ENCODE results near the gene FUT3.
"Not testable (repeated sequence)": the region's sequence is repeated elsewhere in the genome, so short reads cannot be mapped to it uniquely, and the experiment has no call there.

FUT3 gene

DNA sequence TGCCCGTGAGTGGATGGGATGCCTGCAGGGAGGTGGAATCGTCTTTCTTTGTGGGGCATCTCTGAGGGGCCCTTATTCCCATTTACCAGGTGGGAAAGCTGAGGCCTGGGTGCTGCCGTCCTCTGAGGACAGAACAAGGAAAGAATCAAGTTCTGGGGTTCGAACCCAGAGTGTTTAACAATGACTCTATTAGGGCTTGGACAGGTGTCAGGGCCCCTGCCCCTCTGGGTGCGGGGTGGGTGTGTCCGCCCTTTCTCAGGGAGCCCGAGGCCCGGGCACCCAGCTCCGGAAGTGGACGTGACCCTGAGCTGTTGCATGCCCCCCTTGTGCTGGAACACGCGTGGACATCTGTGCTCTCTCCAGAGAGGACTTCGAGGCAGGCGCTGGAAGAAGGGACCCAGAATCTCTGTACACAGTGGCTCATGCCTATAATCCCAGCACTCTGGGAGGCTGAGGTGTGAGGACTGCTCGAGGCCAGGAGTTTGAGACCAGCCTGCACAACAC lies 41.6 kb upstream of the FUT3 start:
- no peak overlapping the region for H3K4me3 ChIP-seq (ENCODE audit: low read depth, low read length)
- no peak overlapping the region for H3K27ac ChIP-seq
- no peaks in the 10 kb centered on the region for H3K27me3 ChIP-seq (ENCODE audit: insufficient read depth, low read depth, severe bottlenecking)
- no peak for DNase-seq
- H3K36me3 ChIP-seq = peaks cover 22% of the 10 kb centered on the region
- H3K9me3 ChIP-seq (ENCODE audit: severe bottlenecking) = no peaks in the 10 kb centered on the region
- TF ChIP-seq, protein P1, sequence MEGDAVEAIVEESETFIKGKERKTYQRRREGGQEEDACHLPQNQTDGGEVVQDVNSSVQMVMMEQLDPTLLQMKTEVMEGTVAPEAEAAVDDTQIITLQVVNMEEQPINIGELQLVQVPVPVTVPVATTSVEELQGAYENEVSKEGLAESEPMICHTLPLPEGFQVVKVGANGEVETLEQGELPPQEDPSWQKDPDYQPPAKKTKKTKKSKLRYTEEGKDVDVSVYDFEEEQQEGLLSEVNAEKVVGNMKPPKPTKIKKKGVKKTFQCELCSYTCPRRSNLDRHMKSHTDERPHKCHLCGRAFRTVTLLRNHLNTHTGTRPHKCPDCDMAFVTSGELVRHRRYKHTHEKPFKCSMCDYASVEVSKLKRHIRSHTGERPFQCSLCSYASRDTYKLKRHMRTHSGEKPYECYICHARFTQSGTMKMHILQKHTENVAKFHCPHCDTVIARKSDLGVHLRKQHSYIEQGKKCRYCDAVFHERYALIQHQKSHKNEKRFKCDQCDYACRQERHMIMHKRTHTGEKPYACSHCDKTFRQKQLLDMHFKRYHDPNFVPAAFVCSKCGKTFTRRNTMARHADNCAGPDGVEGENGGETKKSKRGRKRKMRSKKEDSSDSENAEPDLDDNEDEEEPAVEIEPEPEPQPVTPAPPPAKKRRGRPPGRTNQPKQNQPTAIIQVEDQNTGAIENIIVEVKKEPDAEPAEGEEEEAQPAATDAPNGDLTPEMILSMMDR (IDR thresholded peaks at IDR 0.05; ENCODE audit: low read depth, low read length) = no peak

GRCh38 chr19:5891938-5892771 lies 40.9 kb upstream of the FUT3 start:
- peak; percentile 70 for DNase-seq
- Histone ChIP-seq H3K4me3 (ENCODE audit: low read depth, low read length) (no peak overlapping the region), H3K27ac (no peak overlapping the region; the same call in 1 of the 2 replicates), H3K27me3 (ENCODE audit: insufficient read depth, low read depth, severe bottlenecking) (no peaks in the 10 kb centered on the region), H3K36me3 (peaks cover 22% of the 10 kb centered on the region), H3K9me3 (ENCODE audit: severe bottlenecking) (no peaks in the 10 kb centered on the region)
- TF ChIP-seq, protein P1 (IDR thresholded peaks at IDR 0.05; ENCODE audit: low read depth, low read length) = peak; percentile 95

DNA sequence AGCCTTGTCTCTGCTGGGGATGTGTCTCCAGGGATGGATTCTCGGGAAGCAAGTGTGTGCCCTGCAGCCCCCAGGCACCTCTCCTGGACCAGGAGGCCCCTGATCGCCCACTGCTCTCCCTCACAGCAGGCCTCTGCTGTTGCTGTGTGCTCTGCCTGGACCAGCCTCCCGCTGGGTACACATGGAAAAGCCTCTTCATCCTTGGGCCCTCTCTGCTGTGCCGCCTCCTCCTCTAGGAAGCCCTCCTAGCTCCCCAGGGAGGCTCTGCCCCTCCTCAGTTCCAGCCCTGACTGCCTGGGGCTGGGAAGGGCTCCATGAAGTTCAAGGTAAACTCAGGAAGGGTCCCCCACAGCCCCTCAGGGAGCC lies 40.3 kb upstream of the FUT3 start:
- no peak overlapping the region for H3K4me3 ChIP-seq (ENCODE audit: low read depth, low read length)
- H3K27ac ChIP-seq = no peak overlapping the region
- TF ChIP-seq, protein P1 (IDR thresholded peaks at IDR 0.05; ENCODE audit: low read depth, low read length) = no peak
- H3K9me3 ChIP-seq (ENCODE audit: severe bottlenecking) = no peaks in the 10 kb centered on the region
- H3K36me3 ChIP-seq = peaks cover 20% of the 10 kb centered on the region
- no peaks in the 10 kb centered on the region for H3K27me3 ChIP-seq (ENCODE audit: insufficient read depth, low read depth, severe bottlenecking)
- no peak for DNase-seq

- H3K4me3 ChIP-seq (ENCODE audit: low read depth, low read length) = no peak overlapping the region
These were observed 38.9 kb upstream of the FUT3 start for GRCh38 chr19:5890099-5890498.

GRCh38 chr19:5889288-5889971 lies 38.2 kb upstream of the FUT3 start:
- Histone ChIP-seq H3K27ac (no peak overlapping the region), H3K4me3 (ENCODE audit: low read depth, low read length) (no peak overlapping the region), H3K27me3 (ENCODE audit: insufficient read depth, low read depth, severe bottlenecking) (no peaks in the 10 kb centered on the region), H3K36me3 (peaks cover under 1% of the 10 kb centered on the region; the same call in 1 of the 2 replicates), H3K9me3 (ENCODE audit: severe bottlenecking) (no peaks in the 10 kb centered on the region)
- TF ChIP-seq, protein P1 (IDR thresholded peaks at IDR 0.05; ENCODE audit: low read depth, low read length) = no peak
- no peak for DNase-seq

More at GRCh38 chr19:5890099-5890498, 38.9 kb upstream of the FUT3 start:
- H3K9me3 ChIP-seq (ENCODE audit: severe bottlenecking) = no peaks in the 10 kb centered on the region
- H3K27me3 ChIP-seq (ENCODE audit: insufficient read depth, low read depth, severe bottlenecking) = no peaks in the 10 kb centered on the region
- no peak overlapping the region for H3K27ac ChIP-seq
- TF ChIP-seq, protein P1 (IDR thresholded peaks at IDR 0.05; ENCODE audit: low read depth, low read length) = no peak
- no peak for DNase-seq
- peaks cover 7% of the 10 kb centered on the region for H3K36me3 ChIP-seq

DNA sequence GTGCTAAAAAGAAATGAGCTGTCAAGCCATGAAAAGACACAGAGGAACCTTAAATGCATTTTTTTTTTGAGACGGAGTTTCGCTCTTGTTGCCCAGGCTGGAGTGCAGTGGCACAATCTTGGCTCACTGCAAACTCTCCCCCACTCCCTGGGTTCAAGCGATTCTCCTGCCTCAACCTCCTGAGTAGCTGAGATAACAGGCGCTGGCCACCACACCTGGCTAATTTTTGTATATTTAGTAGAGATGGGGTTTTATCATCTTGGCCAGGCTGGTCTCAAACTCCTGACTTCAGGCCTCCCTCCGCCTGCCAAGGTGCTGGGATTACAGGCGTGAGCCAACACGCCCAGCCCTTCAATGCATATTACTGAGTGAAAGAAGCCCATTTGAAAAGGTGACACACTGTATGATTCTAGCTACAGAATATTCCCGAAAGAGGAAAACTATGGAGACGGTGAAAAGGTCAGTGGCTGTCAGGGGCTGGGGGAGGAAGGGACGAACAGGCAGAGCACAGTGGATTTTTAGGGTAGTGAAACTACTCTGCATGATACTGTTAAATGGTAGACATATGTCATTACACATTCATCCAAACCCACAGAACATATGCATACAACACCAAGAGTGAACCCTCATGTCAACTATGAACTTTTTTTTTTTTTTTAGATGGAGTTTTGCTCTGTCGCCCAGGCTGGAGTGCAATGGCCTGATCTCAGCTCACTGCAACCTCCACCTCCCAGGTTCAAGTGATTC lies 33.0 kb upstream of the FUT3 start:
- not testable (repeated sequence) for DNase-seq; H3K27ac ChIP-seq; H3K4me3 ChIP-seq (ENCODE audit: low read depth, low read length); H3K36me3 ChIP-seq; H3K27me3 ChIP-seq (ENCODE audit: insufficient read depth, low read depth, severe bottlenecking); H3K9me3 ChIP-seq (ENCODE audit: severe bottlenecking)

DNA sequence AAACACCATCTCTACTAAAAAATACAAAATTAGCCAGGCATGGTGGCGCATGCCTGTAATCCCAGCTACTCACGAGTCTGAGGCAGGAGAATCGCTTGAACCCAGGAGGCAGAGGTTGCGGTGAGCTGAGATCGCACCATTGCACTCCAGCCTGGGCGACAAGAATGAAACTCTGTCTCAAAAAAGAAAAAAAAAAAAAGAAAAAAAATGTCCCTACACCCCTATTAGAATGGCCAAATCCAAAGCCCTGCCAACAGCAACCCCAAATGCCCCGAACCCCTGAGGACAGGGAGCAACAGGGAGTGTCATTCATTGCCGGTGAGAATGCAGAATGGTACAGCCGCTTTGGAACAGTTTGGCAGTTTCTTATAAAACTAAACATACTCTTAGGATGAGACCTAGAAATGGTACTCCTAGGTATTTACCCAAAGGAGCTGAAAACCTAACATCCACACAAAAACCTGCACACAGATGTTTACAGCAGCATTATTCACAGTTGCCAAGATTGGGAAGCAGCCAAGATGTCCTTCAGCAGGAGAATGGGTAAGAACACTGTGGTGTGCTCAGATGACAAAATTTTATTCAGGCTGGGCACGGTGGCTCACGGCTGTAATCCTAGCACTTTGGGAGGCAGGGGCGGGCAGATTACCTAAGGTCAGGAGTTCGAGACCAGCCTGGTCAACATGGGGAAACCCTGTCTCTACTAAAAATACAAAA lies 32.1 kb upstream of the FUT3 start:
- H3K27ac ChIP-seq; H3K27me3 ChIP-seq (ENCODE audit: insufficient read depth, low read depth, severe bottlenecking); DNase-seq: not testable (repeated sequence)

More for the DNA sequence above, 32.1 kb upstream of the FUT3 start:
- H3K9me3 ChIP-seq (ENCODE audit: severe bottlenecking); H3K4me3 ChIP-seq (ENCODE audit: low read depth, low read length); H3K36me3 ChIP-seq: not testable (repeated sequence)
